ENCODE data around the gene MKI67.

- no peak for TF ChIP-seq POLR2A (IDR thresholded peaks at IDR 0.05)
- no peak for TF ChIP-seq CTCF (IDR thresholded peaks at IDR 0.05)
Observed at GRCh38 chr10:128116851-128117615, 9.2 kb downstream of the MKI67 start.

Data from lower leg skin (tissue), 3 donors.